Measurements from ENCODE around the gene MRPS5.

Gene MRPS5

DNA sequence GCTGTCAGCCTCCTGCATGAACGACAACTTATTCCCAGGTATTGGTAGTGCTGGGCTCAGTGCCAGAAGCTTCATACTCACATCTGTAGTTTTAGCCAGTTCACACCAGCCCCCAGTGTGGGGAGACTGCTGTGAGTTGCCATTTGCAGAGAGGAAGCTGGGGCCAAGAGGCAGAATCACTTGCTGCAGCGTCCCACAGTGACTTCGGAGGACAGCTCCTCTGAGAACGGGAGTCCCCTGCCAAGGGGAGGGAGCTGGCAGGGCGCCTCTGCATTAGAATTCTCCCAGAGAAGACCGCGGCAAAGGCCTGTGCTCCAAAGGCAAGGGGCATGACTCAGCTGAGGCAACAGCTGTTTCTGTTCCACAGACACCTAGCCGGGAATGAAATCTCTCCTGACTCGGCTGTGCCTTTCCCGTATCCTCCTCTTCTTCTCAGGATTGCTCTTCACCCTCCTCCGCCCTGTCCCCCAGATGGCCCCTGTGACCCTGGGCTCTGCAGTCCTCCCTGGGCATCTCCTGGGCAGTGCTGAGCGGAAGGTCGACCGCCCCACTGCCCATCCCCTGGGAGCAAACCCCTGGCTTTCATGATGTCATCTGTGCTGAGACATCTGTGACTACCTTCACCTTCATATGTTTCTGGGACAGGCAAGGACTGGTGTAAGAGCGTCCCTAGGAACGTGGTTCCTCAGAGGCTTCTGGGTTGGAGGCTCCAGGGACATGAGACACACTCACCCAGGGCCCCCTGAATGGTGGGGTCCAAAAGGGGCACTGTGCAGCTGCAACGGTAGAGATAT lies 78.1 kb downstream of the MRPS5 start:
- CTCF ChIA-PET = interaction anchor here (0.6 to 1.1 kb wide), 5 partner anchors 10 to 287 kb away, joined by 3 to 4 read pairs (median 3); no protein-coding TSS in a partner anchor
- POLR2A ChIA-PET (ENCODE audit: low non-redundant PET) = no interaction called here
- DNase-seq (ENCODE audit: low spot score) = peak; percentile 74
- H3K27ac ChIP-seq = no peak overlapping the region
- TF ChIP-seq, protein P1, sequence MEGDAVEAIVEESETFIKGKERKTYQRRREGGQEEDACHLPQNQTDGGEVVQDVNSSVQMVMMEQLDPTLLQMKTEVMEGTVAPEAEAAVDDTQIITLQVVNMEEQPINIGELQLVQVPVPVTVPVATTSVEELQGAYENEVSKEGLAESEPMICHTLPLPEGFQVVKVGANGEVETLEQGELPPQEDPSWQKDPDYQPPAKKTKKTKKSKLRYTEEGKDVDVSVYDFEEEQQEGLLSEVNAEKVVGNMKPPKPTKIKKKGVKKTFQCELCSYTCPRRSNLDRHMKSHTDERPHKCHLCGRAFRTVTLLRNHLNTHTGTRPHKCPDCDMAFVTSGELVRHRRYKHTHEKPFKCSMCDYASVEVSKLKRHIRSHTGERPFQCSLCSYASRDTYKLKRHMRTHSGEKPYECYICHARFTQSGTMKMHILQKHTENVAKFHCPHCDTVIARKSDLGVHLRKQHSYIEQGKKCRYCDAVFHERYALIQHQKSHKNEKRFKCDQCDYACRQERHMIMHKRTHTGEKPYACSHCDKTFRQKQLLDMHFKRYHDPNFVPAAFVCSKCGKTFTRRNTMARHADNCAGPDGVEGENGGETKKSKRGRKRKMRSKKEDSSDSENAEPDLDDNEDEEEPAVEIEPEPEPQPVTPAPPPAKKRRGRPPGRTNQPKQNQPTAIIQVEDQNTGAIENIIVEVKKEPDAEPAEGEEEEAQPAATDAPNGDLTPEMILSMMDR (conservative IDR thresholded peaks at IDR 0.05; ENCODE audit: low read depth) = no peak

DNA sequence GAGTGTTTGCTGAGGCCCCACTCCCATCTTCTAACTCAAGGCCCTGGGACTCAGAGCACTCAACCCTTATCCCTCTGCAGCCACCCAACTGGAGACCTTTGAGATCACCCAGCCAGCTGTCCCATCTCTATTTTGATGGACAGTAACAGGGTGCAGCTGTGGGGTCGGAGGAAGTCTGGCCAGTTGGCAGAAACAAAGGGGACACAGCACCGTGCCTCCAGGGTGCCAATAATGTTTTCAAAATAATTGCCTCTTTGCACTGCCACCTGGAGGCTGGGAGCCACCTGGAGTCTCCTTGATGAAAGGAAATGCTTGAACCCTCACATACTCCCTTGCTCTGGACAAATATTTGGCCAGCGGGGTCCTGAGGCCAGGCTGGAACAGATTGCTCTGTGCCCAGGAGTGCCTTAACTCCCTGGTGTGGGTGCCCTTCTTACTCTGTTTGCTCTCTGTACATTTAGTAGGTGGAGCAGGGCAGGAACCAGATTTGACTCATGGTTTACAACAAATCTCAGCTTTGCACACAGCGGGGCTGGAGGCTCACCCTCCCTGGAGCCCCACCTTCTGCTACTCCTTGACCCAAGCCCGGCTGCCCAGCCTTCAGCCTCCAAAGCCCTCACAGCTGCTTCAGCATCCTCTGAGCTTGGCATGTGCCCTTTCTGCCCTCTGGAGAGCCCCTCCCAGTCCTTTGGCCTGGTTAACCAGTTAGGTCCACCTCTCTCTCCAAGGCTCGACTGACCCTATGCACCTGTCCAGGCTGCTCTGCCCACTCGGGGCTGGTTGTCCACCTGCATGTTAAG lies 78.9 kb downstream of the MRPS5 start:
- TF ChIP-seq, protein P1 (conservative IDR thresholded peaks at IDR 0.05; ENCODE audit: low read depth) = no peak
- H3K27ac ChIP-seq = no peak overlapping the region
- POLR2A ChIA-PET (ENCODE audit: low non-redundant PET) = no interaction called here
- CTCF ChIA-PET = interaction anchor here (0.7 to 1.1 kb wide), 4 partner anchors 11 to 56 kb away, joined by 3 to 4 read pairs (median 3); no protein-coding TSS in a partner anchor
- DNase-seq (ENCODE audit: low spot score) = no peak

DNA sequence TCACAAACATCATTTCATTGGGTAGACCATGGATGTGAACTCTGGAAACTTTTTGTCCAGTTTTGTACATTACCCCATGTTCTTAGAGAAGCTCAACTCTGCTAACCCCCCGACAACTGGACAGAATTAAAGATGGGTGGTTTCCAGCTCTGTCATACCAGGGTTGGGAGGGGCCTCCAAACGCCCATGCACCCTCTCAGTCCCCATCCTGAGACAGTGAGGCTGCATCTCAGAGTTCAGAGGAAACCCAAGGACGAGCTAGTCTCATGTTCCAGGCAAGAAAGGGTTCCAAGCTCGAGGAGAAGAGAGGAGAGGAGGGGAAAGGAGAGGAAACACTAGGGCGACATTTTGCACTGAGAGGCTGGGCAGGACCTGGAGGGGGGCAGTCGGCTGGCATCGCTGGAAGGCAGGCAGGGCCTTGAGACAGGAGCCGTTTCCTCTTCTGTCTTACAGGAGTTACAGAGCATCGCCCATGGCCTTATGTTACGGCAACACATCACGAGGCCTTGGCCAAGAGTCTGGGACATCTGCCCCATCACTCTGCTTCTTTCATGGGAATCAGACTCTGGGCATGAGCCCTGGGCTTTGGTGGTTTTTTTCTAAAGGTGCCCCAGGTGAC lies 79.7 kb downstream of the MRPS5 start:
- no peak overlapping the region for H3K27ac ChIP-seq
- ChIA-PET CTCF (no interaction called here), POLR2A (ENCODE audit: low non-redundant PET) (no interaction called here)
- TF ChIP-seq, protein P1 (conservative IDR thresholded peaks at IDR 0.05; ENCODE audit: low read depth) = no peak
- DNase-seq (ENCODE audit: low spot score) = no peak

- ChIA-PET POLR2A (ENCODE audit: low non-redundant PET) (no interaction called here), CTCF (interaction anchor here (0.8 to 1.1 kb wide), 2 partner anchors 18 to 28 kb away, joined by 3 to 4 read pairs; no protein-coding TSS in a partner anchor)
These were observed 80.4 kb downstream of the MRPS5 start for GRCh38 chr2:95041060-95041823.

DNA sequence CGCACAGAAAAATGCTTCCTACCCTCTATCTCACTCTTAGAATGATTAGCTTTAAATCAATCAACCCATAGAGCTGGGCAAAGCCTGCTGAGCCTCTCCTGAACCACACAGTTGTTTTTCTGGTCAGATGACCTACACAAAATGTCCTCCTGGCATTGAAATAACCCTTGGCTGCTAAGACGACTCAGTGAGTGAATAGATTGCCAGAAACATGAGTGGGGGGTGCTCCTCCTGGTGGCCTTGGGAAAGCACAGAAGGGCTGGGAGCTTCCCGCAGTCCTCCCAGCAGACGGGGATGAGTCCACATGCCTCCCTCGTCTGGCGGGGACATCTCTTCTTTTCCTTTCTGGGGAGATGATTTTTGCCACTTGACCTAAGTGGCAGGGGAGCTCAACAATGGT lies 81.2 kb downstream of the MRPS5 start:
- POLR2A ChIA-PET (ENCODE audit: low non-redundant PET) = no interaction called here
- TF ChIP-seq, protein P1 (conservative IDR thresholded peaks at IDR 0.05; ENCODE audit: low read depth) = no peak
- no peak for DNase-seq (ENCODE audit: low spot score)
- no peak overlapping the region for H3K27ac ChIP-seq
- CTCF ChIA-PET = interaction anchor here (0.6 to 1.3 kb wide), 4 partner anchors 17 to 39 kb away, joined by 3 to 4 read pairs (median 3); no protein-coding TSS in a partner anchor

More at GRCh38 chr2:95041060-95041823, 80.4 kb downstream of the MRPS5 start:
- TF ChIP-seq, protein P1 (conservative IDR thresholded peaks at IDR 0.05; ENCODE audit: low read depth) = no peak
- no peak for DNase-seq (ENCODE audit: low spot score)
- no peak overlapping the region for H3K27ac ChIP-seq
